ENCODE data around the gene AMZ1. TPM values are rescaled to one million over a fixed set of nuclear protein-coding genes. Genes with fewer than 3 reads are reported as not detected.
"Not testable (repeated sequence)": the region's sequence is repeated elsewhere in the genome, so short reads cannot be mapped to it uniquely, and the experiment has no call there.

The AMZ1 gene
- total and polyA plus RNA-seq, 2 donors: 0.11 to 0.22 TPM

GRCh38 chr7:2667843-2668242, 20.2 kb upstream of the AMZ1 start:
- Histone ChIP-seq H3K27ac (ENCODE audit: low read depth) (no peak overlapping the region), H3K4me1 (ENCODE audit: insufficient read depth) (no peaks in the 10 kb centered on the region), H3K4me3 (ENCODE audit: low read depth, low read length) (no peak overlapping the region), H3K36me3 (ENCODE audit: insufficient read depth) (no peaks in the 10 kb centered on the region)
- 63% methylated on average over 7 of the region's 7 CpGs for WGBS
- DNase-seq (ENCODE audit: extremely low spot score): no peak

DNA sequence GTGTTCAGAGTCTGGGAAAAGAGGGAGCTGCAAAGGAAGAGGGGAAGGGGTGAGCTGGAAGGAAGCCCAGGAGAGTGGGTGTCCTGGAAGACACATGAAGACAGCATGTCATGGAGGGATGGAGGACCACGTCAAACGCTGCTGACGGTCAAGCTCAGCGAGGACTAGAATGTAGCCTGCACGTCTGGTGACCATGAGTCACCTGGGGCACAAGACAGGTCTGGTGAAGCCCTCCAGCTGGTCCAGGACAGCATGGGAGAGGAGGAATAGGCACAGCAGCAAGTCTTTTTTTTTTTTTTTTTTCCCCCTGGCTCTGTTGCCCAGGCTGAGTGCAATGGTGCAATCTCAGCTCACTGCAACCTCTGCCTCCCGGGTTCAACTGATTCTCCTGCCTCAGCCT, 19.6 kb upstream of the AMZ1 start:
- 44% methylated on average over 6 of the region's 6 CpGs for WGBS
- Histone ChIP-seq H3K4me3 (ENCODE audit: low read depth, low read length) (no peak overlapping the region), H3K27ac (ENCODE audit: low read depth) (no peak overlapping the region), H3K4me1 (ENCODE audit: insufficient read depth) (no peaks in the 10 kb centered on the region), H3K36me3 (ENCODE audit: insufficient read depth) (no peaks in the 10 kb centered on the region)
- DNase-seq (ENCODE audit: extremely low spot score): no peak

GRCh38 chr7:2670171-2670570, 17.8 kb upstream of the AMZ1 start:
- Histone ChIP-seq H3K4me3 (ENCODE audit: low read depth, low read length) (no peak overlapping the region), H3K4me1 (ENCODE audit: insufficient read depth) (no peaks in the 10 kb centered on the region), H3K27ac (ENCODE audit: low read depth) (no peak overlapping the region), H3K36me3 (ENCODE audit: insufficient read depth) (no peaks in the 10 kb centered on the region)
- WGBS: 81% methylated on average over 13 of the region's 13 CpGs
- no peak for DNase-seq (ENCODE audit: extremely low spot score)

DNA sequence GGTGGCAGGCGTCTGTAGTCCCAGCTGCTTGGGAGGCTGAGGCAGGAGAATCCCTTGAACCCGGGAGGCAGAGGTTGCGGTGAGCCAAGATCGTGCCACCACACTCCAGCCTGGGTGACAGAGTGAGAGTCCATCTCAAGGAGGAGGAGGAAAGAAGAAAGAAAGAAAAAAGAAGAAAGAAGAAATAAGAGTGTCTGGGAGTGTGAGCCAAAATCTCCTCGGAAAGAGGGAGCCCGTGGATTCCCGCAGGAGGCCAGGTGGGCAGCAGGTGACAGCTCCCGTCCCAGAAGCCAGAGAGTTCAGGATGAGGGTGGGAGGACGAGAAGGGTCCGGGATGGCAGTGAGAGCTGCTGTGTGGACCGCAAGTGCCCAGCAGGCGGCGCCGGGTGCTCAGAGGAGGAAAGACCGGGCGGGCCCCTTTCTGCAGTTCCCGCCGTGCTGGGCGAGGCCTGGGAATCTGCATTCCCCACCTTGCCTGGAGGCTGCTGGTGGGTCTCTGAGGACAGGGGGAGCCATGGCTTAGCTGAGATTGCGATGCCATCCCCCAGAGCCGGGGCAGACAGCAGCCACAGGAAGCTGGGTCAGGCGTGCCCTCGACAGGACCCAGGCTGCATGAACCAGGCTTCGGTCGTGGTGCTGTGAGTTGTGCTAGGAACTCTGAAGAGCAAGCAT, 17.1 kb upstream of the AMZ1 start:
- no peak for DNase-seq (ENCODE audit: extremely low spot score)
- Histone ChIP-seq H3K36me3 (ENCODE audit: insufficient read depth) (no peaks in the 10 kb centered on the region), H3K4me3 (ENCODE audit: low read depth, low read length) (no peak overlapping the region), H3K4me1 (ENCODE audit: insufficient read depth) (no peaks in the 10 kb centered on the region), H3K27ac (ENCODE audit: low read depth) (no peak overlapping the region)
- 26% methylated on average over 25 of the region's 25 CpGs for WGBS

- not testable (repeated sequence) for H3K27ac ChIP-seq (ENCODE audit: low read depth); H3K4me1 ChIP-seq (ENCODE audit: insufficient read depth); H3K36me3 ChIP-seq (ENCODE audit: insufficient read depth); DNase-seq (ENCODE audit: extremely low spot score); H3K4me3 ChIP-seq (ENCODE audit: low read depth, low read length)
- 70% methylated on average over 6 of the region's 6 CpGs for WGBS
Observed at GRCh38 chr7:2673214-2673613, 14.8 kb upstream of the AMZ1 start.

DNA sequence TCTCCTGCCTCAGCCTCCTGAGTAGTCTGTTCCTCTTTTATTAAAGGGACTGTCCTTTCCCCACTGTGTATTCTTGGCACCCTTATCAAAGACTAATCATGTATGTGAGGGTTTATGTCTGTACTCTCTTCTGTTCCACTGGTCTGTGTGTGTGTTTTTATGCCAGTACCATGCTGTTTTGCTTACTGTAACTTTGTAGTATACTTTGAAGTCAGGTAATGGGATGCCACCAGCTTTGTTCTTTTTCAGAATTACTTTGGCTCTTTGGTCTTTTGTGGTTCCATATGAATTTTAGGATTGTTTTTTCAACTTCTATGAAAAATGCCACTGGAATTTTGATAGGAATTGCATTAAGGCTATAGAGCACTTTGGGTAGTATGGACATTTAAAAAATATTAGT, 14.1 kb upstream of the AMZ1 start:
- no peak for DNase-seq (ENCODE audit: extremely low spot score)
- no peaks in the 10 kb centered on the region for H3K36me3 ChIP-seq (ENCODE audit: insufficient read depth)

DNA sequence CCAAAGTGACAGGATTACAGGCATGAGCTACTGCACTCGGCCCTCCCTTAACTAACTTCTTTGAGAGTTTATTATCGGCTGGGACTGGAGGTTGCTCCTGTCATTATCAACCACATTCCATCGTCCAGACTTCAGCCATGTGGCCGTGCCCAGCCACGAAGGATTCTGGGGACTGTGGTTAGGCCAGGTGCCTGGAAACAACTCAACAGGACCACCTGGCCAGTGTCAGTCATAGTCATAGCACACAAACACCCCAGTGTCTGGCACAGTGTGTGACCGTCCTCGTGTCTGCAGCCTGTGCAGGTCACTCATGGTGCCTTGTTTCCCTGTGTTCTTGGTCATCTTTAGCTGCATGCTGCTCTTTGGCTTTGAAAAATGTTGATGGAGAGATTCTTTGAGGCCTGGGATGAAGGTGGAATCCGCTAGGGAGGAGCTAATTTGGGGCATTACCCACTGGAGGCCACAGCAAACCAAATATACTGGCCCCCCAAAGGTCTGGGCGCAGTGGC, 12.7 kb upstream of the AMZ1 start:
- H3K4me1 ChIP-seq (ENCODE audit: insufficient read depth): no peaks in the 10 kb centered on the region
- no peak for DNase-seq (ENCODE audit: extremely low spot score)

More for the DNA sequence above, 14.1 kb upstream of the AMZ1 start:
- Histone ChIP-seq H3K27ac (ENCODE audit: low read depth) (no peak overlapping the region), H3K4me1 (ENCODE audit: insufficient read depth) (no peaks in the 10 kb centered on the region), H3K4me3 (ENCODE audit: low read depth, low read length) (no peak overlapping the region)

DNA sequence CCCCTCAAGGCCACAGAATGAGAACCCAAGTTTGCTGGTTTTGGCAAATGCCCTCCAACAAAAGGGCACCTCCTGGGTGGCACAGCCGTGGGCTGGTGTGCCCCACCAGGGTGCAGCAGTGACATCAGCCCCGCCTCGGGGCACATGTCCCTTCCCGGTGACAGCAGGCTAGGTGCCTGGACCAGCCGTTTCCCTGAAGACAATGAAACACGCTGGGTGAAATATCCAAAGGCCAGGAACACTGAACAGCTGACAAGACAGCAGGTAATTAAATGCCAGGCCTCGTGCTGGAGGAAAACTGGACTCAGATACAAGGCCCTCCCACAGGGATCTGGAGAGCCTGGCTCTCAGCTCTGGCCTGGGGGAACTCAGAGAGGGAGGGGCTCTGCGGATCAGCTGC, 11.4 kb upstream of the AMZ1 start:
- not testable (repeated sequence) for H3K4me1 ChIP-seq (ENCODE audit: insufficient read depth); DNase-seq (ENCODE audit: extremely low spot score); H3K36me3 ChIP-seq (ENCODE audit: insufficient read depth); H3K27ac ChIP-seq (ENCODE audit: low read depth); H3K4me3 ChIP-seq (ENCODE audit: low read depth, low read length)
- 79% methylated on average over 7 of the region's 8 CpGs for WGBS

More for the DNA sequence above, 12.7 kb upstream of the AMZ1 start:
- H3K4me3 ChIP-seq (ENCODE audit: low read depth, low read length): no peak overlapping the region
- 89% methylated on average over 9 of the region's 9 CpGs for WGBS
- H3K27ac ChIP-seq (ENCODE audit: low read depth): no peak overlapping the region
- H3K36me3 ChIP-seq (ENCODE audit: insufficient read depth): no peaks in the 10 kb centered on the region

GRCh38 chr7:2678454-2678853, 9.5 kb upstream of the AMZ1 start:
- H3K4me1 ChIP-seq (ENCODE audit: insufficient read depth); H3K36me3 ChIP-seq (ENCODE audit: insufficient read depth); H3K4me3 ChIP-seq (ENCODE audit: low read depth, low read length); H3K27ac ChIP-seq (ENCODE audit: low read depth); DNase-seq (ENCODE audit: extremely low spot score): not testable (repeated sequence)
- WGBS: 82% methylated on average over 15 of the region's 15 CpGs

- H3K27ac ChIP-seq (ENCODE audit: low read depth); H3K4me1 ChIP-seq (ENCODE audit: insufficient read depth); H3K4me3 ChIP-seq (ENCODE audit: low read depth, low read length); DNase-seq (ENCODE audit: extremely low spot score); H3K36me3 ChIP-seq (ENCODE audit: insufficient read depth): not testable (repeated sequence)
- WGBS: 50% methylated on average over 63 of the region's 64 CpGs
Observed at GRCh38 chr7:2679135-2680127, 8.6 kb upstream of the AMZ1 start.

DNA sequence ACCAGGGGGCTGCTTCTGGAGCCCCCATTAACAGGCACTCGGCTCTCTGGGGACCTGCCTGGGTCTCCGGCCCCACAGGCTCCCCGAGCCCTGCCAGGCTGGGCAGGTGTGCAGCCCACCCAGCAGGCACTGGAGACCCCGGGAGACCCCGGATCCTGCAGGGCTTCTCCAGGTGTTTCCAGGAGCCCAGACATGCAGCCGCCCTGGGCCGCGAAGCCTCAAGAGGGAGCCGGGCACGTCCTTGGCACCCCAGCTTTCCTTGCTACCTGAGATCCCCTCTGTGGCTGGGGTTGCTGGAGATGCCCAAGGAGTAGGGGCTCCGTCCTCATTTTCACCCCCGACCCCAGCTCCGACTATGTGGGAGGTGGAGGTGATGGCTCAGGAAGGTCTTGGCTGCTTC, 7.7 kb upstream of the AMZ1 start:
- H3K4me3 ChIP-seq (ENCODE audit: low read depth, low read length): no peak overlapping the region
- whole genome bisulfite sequencing: 90% methylated on average over 13 of the region's 13 CpGs
- no peak overlapping the region for H3K27ac ChIP-seq (ENCODE audit: low read depth)
- no peak for DNase-seq (ENCODE audit: extremely low spot score)
- H3K4me1 ChIP-seq (ENCODE audit: insufficient read depth): no peaks in the 10 kb centered on the region
- no peaks in the 10 kb centered on the region for H3K36me3 ChIP-seq (ENCODE audit: insufficient read depth)

GRCh38 chr7:2680792-2681490, 7.1 kb upstream of the AMZ1 start:
- no peaks in the 10 kb centered on the region for H3K4me1 ChIP-seq (ENCODE audit: insufficient read depth)
- H3K36me3 ChIP-seq (ENCODE audit: insufficient read depth): no peaks in the 10 kb centered on the region
- 46% methylated on average over 27 of the region's 27 CpGs for WGBS
- no peak overlapping the region for H3K27ac ChIP-seq (ENCODE audit: low read depth)
- no peak overlapping the region for H3K4me3 ChIP-seq (ENCODE audit: low read depth, low read length)
- no peak for DNase-seq (ENCODE audit: extremely low spot score)

GRCh38 chr7:2681929-2682799, 5.8 kb upstream of the AMZ1 start:
- H3K4me1 ChIP-seq (ENCODE audit: insufficient read depth): no peaks in the 10 kb centered on the region
- H3K36me3 ChIP-seq (ENCODE audit: insufficient read depth): no peaks in the 10 kb centered on the region
- no peak for DNase-seq (ENCODE audit: extremely low spot score)
- H3K4me3 ChIP-seq (ENCODE audit: low read depth, low read length): no peak overlapping the region
- 87% methylated on average over 27 of the region's 27 CpGs for WGBS
- no peak overlapping the region for H3K27ac ChIP-seq (ENCODE audit: low read depth)
